Stimulated activated CD4-positive, alpha-beta T cell treated with anti-CD3 and anti-CD28 coated beads, Interleukin-4, amount 100 ng/mL, for 4 hours (primary cell): ENCODE results near the gene NCF2.

Experiments used
- DNase-seq, 2 experiments: peaks; one replicate each; pipeline ENCODE4 v3.0.0-alpha.2; 2020

Gene NCF2

DNA sequence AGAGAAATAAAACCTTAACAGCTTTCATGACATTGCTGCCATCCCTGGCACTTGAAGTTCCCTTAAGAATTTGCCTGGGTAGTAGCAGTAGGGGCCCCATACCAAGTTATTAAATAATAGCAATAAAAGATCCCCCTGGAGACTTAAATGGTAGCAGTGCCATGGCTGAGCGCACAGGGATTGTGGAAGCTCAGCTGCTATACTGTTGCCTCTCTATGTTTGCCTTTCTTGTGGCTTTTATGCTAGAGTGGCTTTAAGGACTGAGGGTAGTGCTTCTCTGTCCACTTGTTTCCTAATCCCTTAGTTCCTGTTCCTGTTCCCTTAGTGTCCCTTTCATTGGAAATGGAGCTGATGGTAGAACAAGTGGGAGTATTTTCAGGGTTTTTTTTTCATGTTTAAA lies 42.1 kb downstream of the NCF2 start:
- DNase-seq: no peak

GRCh38 chr1:183546427-183546826 lies 43.8 kb downstream of the NCF2 start:
- no peak for DNase-seq

GRCh38 chr1:183544598-183545297 lies 45.5 kb downstream of the NCF2 start:
- no peak for DNase-seq

DNA sequence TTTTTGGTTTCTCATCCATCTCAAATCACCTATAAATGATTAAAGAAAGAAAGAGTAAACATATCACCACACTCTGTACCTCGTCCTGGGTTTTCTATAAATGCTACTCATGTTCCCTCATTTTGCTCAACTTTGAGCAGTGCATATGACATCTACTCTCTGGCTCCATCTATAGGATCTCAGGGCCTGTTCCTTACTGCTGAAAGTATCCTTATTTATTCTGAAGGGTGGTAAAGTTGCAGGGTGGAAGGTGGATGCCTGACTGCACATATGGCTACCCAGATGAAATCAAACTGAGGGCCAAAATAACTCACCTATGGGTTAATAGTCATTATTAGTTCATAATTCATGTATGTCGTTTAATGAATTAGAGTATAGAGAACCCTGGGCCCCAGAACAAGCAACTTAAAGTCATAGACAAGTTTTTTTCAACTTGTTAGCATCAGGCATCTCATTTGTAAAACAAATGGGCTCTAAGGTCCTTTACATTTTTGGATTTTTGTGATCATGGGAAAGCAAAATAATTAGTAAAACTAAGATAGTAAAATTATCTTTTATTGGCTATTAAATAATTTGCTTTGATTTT lies 46.5 kb downstream of the NCF2 start:
- no peak for DNase-seq

- DNase-seq: no peak
Observed at GRCh38 chr1:183537405-183537804, 52.9 kb downstream of the NCF2 start.

- DNase-seq: no peak
Observed at GRCh38 chr1:183533617-183534174, 56.6 kb downstream of the NCF2 start.

GRCh38 chr1:183528577-183528976 lies 61.7 kb downstream of the NCF2 start:
- DNase-seq: no peak

GRCh38 chr1:183522104-183522503 lies 68.2 kb downstream of the NCF2 start:
- no peak for DNase-seq

GRCh38 chr1:183520379-183520778 lies 69.9 kb downstream of the NCF2 start:
- no peak for DNase-seq

- no peak for DNase-seq
Observed at GRCh38 chr1:183517401-183517800, 72.9 kb downstream of the NCF2 start.

GRCh38 chr1:183516725-183517124 lies 73.5 kb downstream of the NCF2 start:
- DNase-seq: no peak

DNA sequence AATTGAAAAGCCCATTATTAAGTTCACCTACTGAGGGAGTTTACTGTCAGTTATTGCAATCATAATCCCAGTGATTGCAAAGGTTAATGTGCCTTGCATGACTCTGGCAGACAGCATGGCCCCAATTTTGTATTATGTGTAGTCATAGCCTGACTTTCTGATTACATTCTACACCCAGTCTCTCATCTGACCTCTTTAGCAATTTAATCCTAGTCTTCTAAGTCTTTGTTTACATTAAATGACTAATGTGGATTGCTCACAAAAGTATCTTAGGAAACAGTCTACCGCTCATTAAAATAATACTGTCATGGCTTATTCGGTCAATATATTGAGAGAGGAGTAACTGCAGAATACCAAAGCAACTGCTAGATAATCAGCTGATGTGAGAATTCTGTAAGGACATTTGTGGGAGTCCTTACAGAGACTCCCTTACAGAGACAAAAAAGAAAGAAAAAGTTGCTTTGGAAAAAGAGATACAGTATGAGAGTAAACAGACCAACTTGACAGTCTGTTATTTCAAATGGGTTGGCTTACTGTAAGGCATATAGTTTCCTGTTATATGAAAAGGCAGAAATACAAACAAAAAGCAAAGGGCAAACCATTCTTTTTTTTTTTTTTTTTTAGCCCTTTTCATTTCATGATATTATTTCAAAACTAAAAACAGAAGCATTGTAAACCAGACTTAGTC lies 75.1 kb downstream of the NCF2 start:
- DNase-seq: no peak

DNA sequence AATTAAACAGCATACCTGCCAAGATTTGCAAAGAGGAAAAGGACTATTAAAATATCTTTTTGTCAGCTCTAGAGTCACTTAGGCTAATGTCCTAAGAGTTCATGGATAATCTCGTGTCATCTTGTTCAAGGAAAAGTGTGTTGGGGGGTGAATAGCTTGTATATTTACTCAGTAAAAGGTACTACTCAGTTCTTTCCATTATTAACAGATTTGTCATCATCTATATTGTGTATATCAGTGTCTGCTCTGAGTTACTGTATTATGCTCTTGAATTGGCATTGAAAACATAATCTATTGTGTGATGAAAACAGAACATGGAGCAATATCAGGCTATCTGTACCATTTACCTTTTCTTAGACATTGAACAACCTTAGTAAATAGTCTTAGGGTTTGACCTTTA lies 76.0 kb downstream of the NCF2 start:
- no peak for DNase-seq

GRCh38 chr1:183512450-183512849 lies 77.8 kb downstream of the NCF2 start:
- no peak for DNase-seq

- DNase-seq: no peak
Observed at GRCh38 chr1:183508694-183509093, 81.6 kb downstream of the NCF2 start.

DNA sequence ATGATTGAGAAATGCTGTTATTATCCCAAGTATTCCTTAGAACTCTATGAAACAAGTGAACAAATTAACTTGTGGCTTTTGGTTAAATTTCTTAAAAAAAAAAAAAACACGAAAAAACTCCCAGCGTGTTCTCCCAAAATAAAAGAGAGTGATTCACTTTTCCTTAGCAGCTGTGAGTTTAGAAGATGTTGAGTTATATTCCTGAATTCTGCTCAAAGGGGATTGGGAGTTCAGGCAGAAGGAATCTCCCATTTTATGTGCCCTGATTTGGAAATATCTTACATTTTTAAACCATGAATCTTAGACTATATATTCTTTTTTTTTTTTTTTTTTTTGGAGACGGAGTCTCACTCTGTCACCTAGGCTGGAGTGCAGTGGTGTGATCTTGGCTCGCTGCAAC lies 83.7 kb downstream of the NCF2 start:
- DNase-seq: no peak
